ENCODE measurements around the gene DNM3. TPM values are rescaled to one million over a fixed set of nuclear protein-coding genes. Genes with fewer than 3 reads are reported as not detected.
A peak's percentile ranks its signal among the peaks of the same experiment; 100 is the strongest.

Gene DNM3
- total and polyA plus RNA-seq, 2 of the 8 experiments (the other 6 are each of a cell fraction or from before 2014, with no cell fraction given), result 2.0 to 8.5 TPM

GRCh38 chr1:172449585-172450523 is 608.6 kb downstream of the DNM3 start:
- H3K14ac ChIP-seq (ENCODE audit: insufficient read length), result no peak overlapping the region
- H3K23me2 ChIP-seq (ENCODE audit: low read depth, low read length), result no peaks in the 10 kb centered on the region
- no peaks in the 10 kb centered on the region for H3K79me2 ChIP-seq (ENCODE audit: control insufficient read depth in 1 of 2, insufficient read depth in 2 of 2, low read length in 2 of 2)
- H2BK5ac ChIP-seq (ENCODE audit: low read depth, low read length), result no peak overlapping the region
- TF ChIP-seq PHF8 (conservative IDR thresholded peaks at IDR 0.05; ENCODE audit: low read depth, low read length) (no peak), RAD21 (IDR thresholded peaks at IDR 0.05 in 1 of 2, conservative IDR thresholded peaks at IDR 0.05 in 1 of 2; ENCODE audit: low read depth in 2 of 2, low read length in 2 of 2) (peak; percentile 80 to 84), TBP (IDR thresholded peaks at IDR 0.05; ENCODE audit: low read depth, low read length) (peak; percentile 46; the same call in 1 of the 2 replicates), YY1 (IDR thresholded peaks at IDR 0.05; ENCODE audit: low read depth, low read length) (peak; percentile 77), CTCF (IDR thresholded peaks at IDR 0.05; ENCODE audit: control extremely low read depth in 1 of 3, insufficient read depth in 1 of 3, low read depth in 1 of 3, low read length in 3 of 3) (peak; percentile 60 to 90 (median 87)), BRCA1 (IDR thresholded peaks at IDR 0.05; ENCODE audit: low read depth, low read length) (no peak)
- CTCF ChIA-PET (ENCODE audit: partially characterized antibody), result interaction anchor here (0.7 to 5.2 kb wide), 25 partner anchors 8 to 438 kb away, joined by 3 to 39 read pairs (median 3); no protein-coding TSS in a partner anchor
- no peaks in the 10 kb centered on the region for H3K79me1 ChIP-seq (ENCODE audit: low read depth, low read length)
- POLR2A ChIA-PET (ENCODE audit: partially characterized antibody), result interaction anchor here (1.4 to 1.5 kb wide), 2 partner anchors 11 to 82 kb away, joined by 4 read pairs; no protein-coding TSS in a partner anchor
- 0 out of 2 replicates have a peak overlapping the region, but pooled peaks have one; percentile 40 for H2BK12ac ChIP-seq (ENCODE audit: low read depth, low read length)
- no peaks in the 10 kb centered on the region for H3K36me3 ChIP-seq (ENCODE audit: control insufficient read depth in 2 of 4, insufficient read depth in 4 of 4, low read length in 3 of 4)
- peak overlapping the region; percentile 30 for H4K91ac ChIP-seq (replicated peaks; ENCODE audit: insufficient read length, low read length)
- no peak for FAIRE-seq
- H3K56ac ChIP-seq (replicated peaks; ENCODE audit: insufficient read length, low read depth, low read length), result no peak overlapping the region
- peak; percentile 36 to 70 for DNase-seq (ENCODE audit: low read depth in 1 of 2, low spot score in 2 of 2)
- no peak overlapping the region for H2BK120ac ChIP-seq (replicated peaks; ENCODE audit: low read depth, low read length)
- H3K23ac ChIP-seq (ENCODE audit: insufficient read length), result no peak overlapping the region
- peak overlapping the region; percentile 100 for H2AFZ ChIP-seq (ENCODE audit: low read length)
- no peak overlapping the region for H3K4ac ChIP-seq (replicated peaks; ENCODE audit: insufficient read length, low read depth, low read length)
- no peaks in the 10 kb centered on the region for H3K9me3 ChIP-seq (ENCODE audit: insufficient read depth in 2 of 2, low read depth in 1 of 2, low read length in 1 of 2)
- peak overlapping the region; percentile 86; the same call in 1 of the 2 replicates for H4K8ac ChIP-seq (ENCODE audit: extremely low read depth, insufficient read depth, low read length)
- H2BK15ac ChIP-seq (ENCODE audit: low read length), result 0 out of 2 replicates have a peak overlapping the region, but pooled peaks have one; percentile 4
- WGBS, 2 experiments (ENCODE audit: extremely low coverage in 1 of 2, insufficient coverage in 1 of 2, insufficient read length in 1 of 2, insufficient replicate concordance in 2 of 2, low coverage in 1 of 2, low lambda C conversion rate in 2 of 2, missing lambda C conversion rate in 1 of 2), result 69% methylated on average over 18 of the region's 18 CpGs; no CpG with 5 or more reads in 1 of the 2 experiments
- no peak overlapping the region for H3K27ac ChIP-seq (ENCODE audit: low read depth, low read length)
- no peak overlapping the region for H4K5ac ChIP-seq (ENCODE audit: insufficient read length, low read depth, low read length)
- H3K18ac ChIP-seq (ENCODE audit: extremely low read depth, low read length), result no peak overlapping the region
- H2AK5ac ChIP-seq (ENCODE audit: low read depth, low read length), result no peak overlapping the region
- H4K20me1 ChIP-seq (replicated peaks in 1 of 2; ENCODE audit: control insufficient read depth in 1 of 2, insufficient read depth in 2 of 2, low read length in 2 of 2), result no peaks in the 10 kb centered on the region
- no peak overlapping the region for H3K9ac ChIP-seq (replicated peaks in 1 of 4; ENCODE audit: extremely low read depth in 1 of 4, low read depth in 3 of 4, low read length in 3 of 4)
- H3K4me3 ChIP-seq (ENCODE audit: extremely low read depth in 1 of 4, insufficient read depth in 2 of 4, low read depth in 3 of 4, low read length in 4 of 4), result no peak overlapping the region
- H3K4me1 ChIP-seq (replicated peaks in 1 of 4; ENCODE audit: control insufficient read depth in 3 of 4, insufficient read depth in 4 of 4, low read length in 3 of 4), result no peaks in the 10 kb centered on the region
- H3K27me3 ChIP-seq (replicated peaks in 1 of 4; ENCODE audit: control insufficient read depth in 3 of 4, extremely low read depth in 1 of 4, insufficient read depth in 3 of 4, low read length in 3 of 4), result peaks cover 0 to 2% (median 0%) of the 10 kb centered on the region in 4 experiments; a peak in 1 of 7 replicates
- H3K4me2 ChIP-seq (ENCODE audit: insufficient read depth in 1 of 2, low read depth in 2 of 2, low read length in 2 of 2), result no peak overlapping the region
- H2BK20ac ChIP-seq (ENCODE audit: low read length), result no peak overlapping the region

All from H1 (cell line).